22Rv1 (cell line): ENCODE data around the gene SERPINA12.

Experiments
- CTCF ChIP-seq: fragments of 450-650 bp; IDR thresholded peaks from 2 replicates; pipeline ENCODE4 v1.5.1; 2017; ENCODE audit warnings: mild to moderate bottlenecking
- ZFX ChIP-seq: fragments of 450-650 bp; IDR thresholded peaks from 2 replicates; pipeline ENCODE4 v1.6.1; 2017; ENCODE audit warnings: antibody characterized with exemption, borderline replicate concordance

- TF ChIP-seq CTCF (no peak), ZFX (no peak)
Observed at GRCh38 chr14:94447206-94447605, 62.1 kb downstream of the SERPINA12 start.
